Naive thymus-derived CD8-positive, alpha-beta T cell (primary cell): Measurements from ENCODE around the gene PAX2. TPM values are rescaled to one million over a fixed set of nuclear protein-coding genes. Genes with fewer than 3 reads are reported as not detected.

Experiments
- ATAC-seq, 2 donors: fragments of 150-1000 bp; cut with Tn5 transposase in 1 of 2; sonication (Bioruptor Pico), chemical (Tn5 transposase) in 1 of 2; 1 replicate in 1 of 2; 2 replicates in 1 of 2; pipeline ENCODE4 v1.10.0; 2021; ENCODE audit warnings: mild to moderate bottlenecking in 2 of 2, moderate library complexity in 2 of 2
- POLR2A ChIA-PET: fragments of 350-600 bp; sonication (Branson Sonifier 250); formaldehyde crosslinking; loops from one replicate; lab custom pipeline; 2021; ENCODE audit warnings: antibody characterized with exemption; lab: Charles Lee
- DNase-seq, 10 donors: peaks; one replicate each; pipeline versions ENCODE4 v3.0.0 to v3.0.0-alpha.2; 2020 to 2022
- H3K27ac Mint-ChIP-seq, 10 donors: one replicate each; pipeline ENCODE4 v1.8.0; 2020 to 2022; ENCODE audit warnings: mild to moderate bottlenecking in 10 of 10, mixed read lengths in 10 of 10, moderate library complexity in 4 of 10, inconsistent platforms in 1 of 10
- H3K27me3 Mint-ChIP-seq, 5 donors: one replicate each; pipeline ENCODE4 v1.8.0; 2021 to 2022; ENCODE audit warnings: mixed read lengths in 5 of 5
- H3K36me3 Mint-ChIP-seq, 3 donors: one replicate each; pipeline ENCODE4 v1.8.0; 2020 to 2022; ENCODE audit warnings: mixed read lengths in 3 of 3, mild to moderate bottlenecking in 2 of 3, inconsistent platforms in 1 of 3
- H3K4me1 Mint-ChIP-seq, 4 donors: one replicate each; pipeline ENCODE4 v1.8.0; 2021 to 2022; ENCODE audit warnings: mixed read lengths in 4 of 4
- H3K4me3 Mint-ChIP-seq, 10 donors: one replicate each; pipeline ENCODE4 v1.8.0; 2020 to 2022; ENCODE audit warnings: mild to moderate bottlenecking in 10 of 10, mixed read lengths in 10 of 10, moderate library complexity in 6 of 10, inconsistent platforms in 1 of 10
- H3K9me3 Mint-ChIP-seq, 9 donors: one replicate each; pipeline ENCODE4 v1.8.0; 2020 to 2022; ENCODE audit warnings: mixed read lengths in 9 of 9, mild to moderate bottlenecking in 3 of 9, inconsistent platforms in 1 of 9, moderate library complexity in 1 of 9
- polyA plus RNA-seq, 3 donors: library from polyadenylated mRNA; unstranded; fragments of 300-500 nt; fragmentation: Illumina TruSeq; gene quantifications; one replicate each; pipeline ENCODE4 v1.2.3, GENCODE V29; 2021
- total RNA-seq, 8 experiments: library from RNA in 2 of 8; stranded (reverse) in 2 of 8; gene quantifications; one replicate each; pipeline ENCODE4 v1.2.3 and lab custom pipeline; 2021 to 2026

PAX2 gene
- total and polyA plus RNA-seq, 5 experiments from 2014 or later: not detected

- ATAC-seq: no peak
- Mint-ChIP-seq H3K4me1 (peaks cover 12 to 28% (median 24%) of the 10 kb centered on the region in 4 donors), H3K36me3 (no peaks in the 10 kb centered on the region)
These were observed 6.0 kb downstream of the PAX2 start for GRCh38 chr10:100751211-100751933.

GRCh38 chr10:100755821-100756220, 10.4 kb downstream of the PAX2 start:
- Mint-ChIP-seq H3K27ac (no peak overlapping the region), H3K4me1 (peaks cover 0 to 2% (median 0%) of the 10 kb centered on the region in 4 donors), H3K36me3 (peaks cover 0 to 2% (median 0%) of the 10 kb centered on the region in 3 donors), H3K9me3 (no peaks in the 10 kb centered on the region), H3K27me3 (peaks cover 50 to 94% (median 88%) of the 10 kb centered on the region in 5 donors), H3K4me3 (no peak overlapping the region)
- no peak for DNase-seq
- POLR2A ChIA-PET: no interaction called here
- ATAC-seq: no peak

More at GRCh38 chr10:100751211-100751933, 6.0 kb downstream of the PAX2 start:
- Mint-ChIP-seq H3K27me3 (peaks cover 33 to 91% (median 75%) of the 10 kb centered on the region in 5 donors), H3K9me3 (no peaks in the 10 kb centered on the region), H3K27ac (no peak overlapping the region), H3K4me3 (no peak overlapping the region)
- no peak for DNase-seq
- POLR2A ChIA-PET: no interaction called here

GRCh38 chr10:100759331-100759730, 13.9 kb downstream of the PAX2 start:
- Mint-ChIP-seq H3K4me3 (no peak overlapping the region), H3K4me1 (peaks cover 0 to 2% (median 0%) of the 10 kb centered on the region in 4 donors), H3K36me3 (peaks cover 0 to 2% (median 0%) of the 10 kb centered on the region in 3 donors), H3K9me3 (no peaks in the 10 kb centered on the region), H3K27ac (no peak overlapping the region), H3K27me3 (peaks cover 44 to 89% (median 67%) of the 10 kb centered on the region in 5 donors)
- POLR2A ChIA-PET: no interaction called here
- DNase-seq (no peak), ATAC-seq (no peak)

GRCh38 chr10:100760726-100761125, 15.3 kb downstream of the PAX2 start:
- Mint-ChIP-seq H3K27ac (peak overlapping the region in 1 of 10 donors; percentile 22), H3K36me3 (peaks cover 0 to 2% (median 0%) of the 10 kb centered on the region in 3 donors), H3K4me3 (no peak overlapping the region), H3K4me1 (peaks cover 0 to 2% (median 0%) of the 10 kb centered on the region in 4 donors), H3K27me3 (peaks cover 41 to 89% (median 58%) of the 10 kb centered on the region in 5 donors), H3K9me3 (no peaks in the 10 kb centered on the region)
- ATAC-seq: no peak
- DNase-seq: peak in 1 of 10 donors; percentile 16
- POLR2A ChIA-PET: no interaction called here

- no peak for DNase-seq
- POLR2A ChIA-PET: no interaction called here
- no peak for ATAC-seq
- no peak overlapping the region for H3K4me3 Mint-ChIP-seq
- peak overlapping the region in 1 of 10 donors; percentile 42 for H3K27ac Mint-ChIP-seq
- peaks cover 0 to 2% (median 0%) of the 10 kb centered on the region in 4 donors for H3K4me1 Mint-ChIP-seq
- peaks cover 0 to 2% (median 0%) of the 10 kb centered on the region in 3 donors for H3K36me3 Mint-ChIP-seq
- no peaks in the 10 kb centered on the region for H3K9me3 Mint-ChIP-seq
- H3K27me3 Mint-ChIP-seq: peaks cover 40 to 89% (median 60%) of the 10 kb centered on the region in 5 donors
These were observed 15.8 kb downstream of the PAX2 start for GRCh38 chr10:100761191-100761590.

GRCh38 chr10:100763043-100763747, 17.8 kb downstream of the PAX2 start:
- DNase-seq: no peak
- Mint-ChIP-seq H3K36me3 (no peaks in the 10 kb centered on the region), H3K27me3 (peaks cover 38 to 89% (median 51%) of the 10 kb centered on the region in 5 donors)

GRCh38 chr10:100766693-100767421, 21.5 kb downstream of the PAX2 start:
- peaks cover 16 to 57% (median 25%) of the 10 kb centered on the region in 5 donors for H3K27me3 Mint-ChIP-seq
- ATAC-seq (no peak), DNase-seq (no peak)
- no peak overlapping the region for H3K4me3 Mint-ChIP-seq
- no peaks in the 10 kb centered on the region for H3K4me1 Mint-ChIP-seq
- H3K9me3 Mint-ChIP-seq: no peaks in the 10 kb centered on the region
- POLR2A ChIA-PET: no interaction called here
- H3K36me3 Mint-ChIP-seq: no peaks in the 10 kb centered on the region
- no peak overlapping the region for H3K27ac Mint-ChIP-seq

More at GRCh38 chr10:100763043-100763747, 17.8 kb downstream of the PAX2 start:
- H3K27ac Mint-ChIP-seq: peak overlapping the region in 1 of 10 donors; percentile 42
- no peaks in the 10 kb centered on the region for H3K9me3 Mint-ChIP-seq
- H3K4me3 Mint-ChIP-seq: no peak overlapping the region
- POLR2A ChIA-PET: no interaction called here
- H3K4me1 Mint-ChIP-seq: peaks cover 0 to 2% (median 0%) of the 10 kb centered on the region in 4 donors
- ATAC-seq: no peak

- no peak for ATAC-seq
- no peak for DNase-seq
- Mint-ChIP-seq H3K9me3 (no peaks in the 10 kb centered on the region), H3K27ac (no peak overlapping the region), H3K4me3 (no peak overlapping the region), H3K27me3 (peaks cover 15 to 52% (median 22%) of the 10 kb centered on the region in 5 donors), H3K4me1 (no peaks in the 10 kb centered on the region), H3K36me3 (no peaks in the 10 kb centered on the region)
- POLR2A ChIA-PET: no interaction called here
These were observed 22.0 kb downstream of the PAX2 start for GRCh38 chr10:100767422-100767775.

GRCh38 chr10:100769481-100769880, 24.1 kb downstream of the PAX2 start:
- H3K9me3 Mint-ChIP-seq: no peaks in the 10 kb centered on the region
- H3K36me3 Mint-ChIP-seq: no peaks in the 10 kb centered on the region
- no peak for DNase-seq
- no peak overlapping the region for H3K27ac Mint-ChIP-seq
- H3K4me3 Mint-ChIP-seq: no peak overlapping the region
- H3K4me1 Mint-ChIP-seq: no peaks in the 10 kb centered on the region
- POLR2A ChIA-PET: no interaction called here
- ATAC-seq: no peak
- H3K27me3 Mint-ChIP-seq: peaks cover 15 to 54% (median 24%) of the 10 kb centered on the region in 5 donors

- Mint-ChIP-seq H3K4me1 (peaks cover 0 to 2% (median 0%) of the 10 kb centered on the region in 4 donors), H3K4me3 (no peak overlapping the region), H3K36me3 (no peaks in the 10 kb centered on the region), H3K27ac (no peak overlapping the region), H3K27me3 (peaks cover 12 to 45% (median 38%) of the 10 kb centered on the region in 5 donors), H3K9me3 (no peaks in the 10 kb centered on the region)
- ATAC-seq (no peak), DNase-seq (no peak)
- POLR2A ChIA-PET: no interaction called here
These were observed 28.3 kb downstream of the PAX2 start for GRCh38 chr10:100773646-100774045.

- Mint-ChIP-seq H3K9me3 (no peaks in the 10 kb centered on the region), H3K27me3 (peaks cover 15 to 50% (median 43%) of the 10 kb centered on the region in 5 donors), H3K4me3 (no peak overlapping the region), H3K4me1 (peaks cover 0 to 2% (median 0%) of the 10 kb centered on the region in 4 donors), H3K27ac (peak overlapping the region in 1 of 10 donors; percentile 68), H3K36me3 (no peaks in the 10 kb centered on the region)
- ATAC-seq (no peak), DNase-seq (no peak)
- POLR2A ChIA-PET: no interaction called here
These were observed 28.8 kb downstream of the PAX2 start for GRCh38 chr10:100774223-100774622.

- Mint-ChIP-seq H3K9me3 (no peaks in the 10 kb centered on the region), H3K36me3 (peaks cover 0 to 3% (median 0%) of the 10 kb centered on the region in 3 donors), H3K27me3 (peaks cover 18 to 57% (median 45%) of the 10 kb centered on the region in 5 donors), H3K27ac (no peak overlapping the region), H3K4me1 (peaks cover 0 to 2% (median 0%) of the 10 kb centered on the region in 4 donors), H3K4me3 (no peak overlapping the region)
- POLR2A ChIA-PET: no interaction called here
- no peak for DNase-seq
- ATAC-seq: no peak
These were observed 29.5 kb downstream of the PAX2 start for GRCh38 chr10:100774876-100775275.
